DMS114 treated with DMSO at 0.1 percent for 48 hours (cell line): Measurements from ENCODE around the gene ASTN1.

Experiments used
- DNase-seq: peaks from one replicate; lab custom pipeline; 2025; ENCODE audit not compliant: unreplicated experiment; lab: John Stamatoyannopoulos, UW

ASTN1 gene

GRCh38 chr1:177165069-177165439 lies 542 bp upstream of the ASTN1 start:
- DNase-seq, result no peak

GRCh38 chr1:177163844-177164379 lies 600 bp downstream of the ASTN1 start:
- DNase-seq, result no peak

- DNase-seq, result no peak
Measured at GRCh38 chr1:177162243-177162642, 2.3 kb downstream of the ASTN1 start.

- DNase-seq, result no peak
Measured at GRCh38 chr1:177146499-177146898, 18.0 kb downstream of the ASTN1 start.

- DNase-seq, result no peak
Measured at GRCh38 chr1:177145106-177146070, 19.1 kb downstream of the ASTN1 start.

- no peak for DNase-seq
Measured at GRCh38 chr1:177142791-177143271, 21.7 kb downstream of the ASTN1 start.

GRCh38 chr1:177142010-177142409 lies 22.5 kb downstream of the ASTN1 start:
- DNase-seq, result no peak

- no peak for DNase-seq
Measured at GRCh38 chr1:177138347-177138746, 26.2 kb downstream of the ASTN1 start.

GRCh38 chr1:177137814-177138213 lies 26.7 kb downstream of the ASTN1 start:
- no peak for DNase-seq

- no peak for DNase-seq
Measured at GRCh38 chr1:177135250-177135649, 29.3 kb downstream of the ASTN1 start.

GRCh38 chr1:177133977-177134538 lies 30.5 kb downstream of the ASTN1 start:
- DNase-seq, result no peak

GRCh38 chr1:177132141-177132540 lies 32.4 kb downstream of the ASTN1 start:
- DNase-seq, result no peak

GRCh38 chr1:177131723-177132122 lies 32.8 kb downstream of the ASTN1 start:
- no peak for DNase-seq

GRCh38 chr1:177130451-177130945 lies 34.0 kb downstream of the ASTN1 start:
- no peak for DNase-seq

GRCh38 chr1:177128665-177129281 lies 35.7 kb downstream of the ASTN1 start:
- no peak for DNase-seq

- no peak for DNase-seq
Measured at GRCh38 chr1:177126267-177126666, 38.2 kb downstream of the ASTN1 start.

GRCh38 chr1:177124577-177125278 lies 39.8 kb downstream of the ASTN1 start:
- no peak for DNase-seq

GRCh38 chr1:177122461-177123251 lies 41.9 kb downstream of the ASTN1 start:
- no peak for DNase-seq

- no peak for DNase-seq
Measured at GRCh38 chr1:177119311-177119710, 45.2 kb downstream of the ASTN1 start.

GRCh38 chr1:177118901-177119300 lies 45.6 kb downstream of the ASTN1 start:
- DNase-seq, result no peak
